ENCODE data around the gene CD19. TPM values are rescaled to one million over a fixed set of nuclear protein-coding genes. Genes with fewer than 3 reads are reported as not detected.
"Not testable (repeated sequence)": the region's sequence is repeated elsewhere in the genome, so short reads cannot be mapped to it uniquely, and the experiment has no call there.

The CD19 gene
- total RNA-seq = not detected in 2 replicates
- long read RNA-seq = 0 reads

DNA sequence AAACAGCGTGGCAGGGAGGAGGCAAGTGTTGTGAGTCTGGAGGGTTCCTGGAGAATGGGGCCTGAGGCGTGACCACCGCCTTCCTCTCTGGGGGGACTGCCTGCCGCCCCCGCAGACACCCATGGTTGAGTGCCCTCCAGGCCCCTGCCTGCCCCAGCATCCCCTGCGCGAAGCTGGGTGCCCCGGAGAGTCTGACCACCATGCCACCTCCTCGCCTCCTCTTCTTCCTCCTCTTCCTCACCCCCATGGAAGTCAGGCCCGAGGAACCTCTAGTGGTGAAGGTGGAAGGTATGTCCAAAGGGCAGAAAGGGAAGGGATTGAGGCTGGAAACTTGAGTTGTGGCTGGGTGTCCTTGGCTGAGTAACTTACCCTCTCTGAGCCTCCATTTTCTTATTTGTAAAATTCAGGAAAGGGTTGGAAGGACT, at the start of gene CD19:
Gene CD19, plus strand, starts transcription at position 171 of the 425 bp plus-strand sequence. Its CDS starts 30 bp downstream, at position 201.
- TF ChIP-seq, protein P1, sequence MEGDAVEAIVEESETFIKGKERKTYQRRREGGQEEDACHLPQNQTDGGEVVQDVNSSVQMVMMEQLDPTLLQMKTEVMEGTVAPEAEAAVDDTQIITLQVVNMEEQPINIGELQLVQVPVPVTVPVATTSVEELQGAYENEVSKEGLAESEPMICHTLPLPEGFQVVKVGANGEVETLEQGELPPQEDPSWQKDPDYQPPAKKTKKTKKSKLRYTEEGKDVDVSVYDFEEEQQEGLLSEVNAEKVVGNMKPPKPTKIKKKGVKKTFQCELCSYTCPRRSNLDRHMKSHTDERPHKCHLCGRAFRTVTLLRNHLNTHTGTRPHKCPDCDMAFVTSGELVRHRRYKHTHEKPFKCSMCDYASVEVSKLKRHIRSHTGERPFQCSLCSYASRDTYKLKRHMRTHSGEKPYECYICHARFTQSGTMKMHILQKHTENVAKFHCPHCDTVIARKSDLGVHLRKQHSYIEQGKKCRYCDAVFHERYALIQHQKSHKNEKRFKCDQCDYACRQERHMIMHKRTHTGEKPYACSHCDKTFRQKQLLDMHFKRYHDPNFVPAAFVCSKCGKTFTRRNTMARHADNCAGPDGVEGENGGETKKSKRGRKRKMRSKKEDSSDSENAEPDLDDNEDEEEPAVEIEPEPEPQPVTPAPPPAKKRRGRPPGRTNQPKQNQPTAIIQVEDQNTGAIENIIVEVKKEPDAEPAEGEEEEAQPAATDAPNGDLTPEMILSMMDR (IDR thresholded peaks at IDR 0.05) = no peak
- no peaks in the 10 kb centered on the region for H3K9me3 Mint-ChIP-seq (ENCODE audit: unreplicated experiment)
- no peaks in the 10 kb centered on the region for H3K36me3 Mint-ChIP-seq (ENCODE audit: unreplicated experiment)
- H3K4me1 Mint-ChIP-seq (ENCODE audit: unreplicated experiment) = no peaks in the 10 kb centered on the region
- H3K27ac Mint-ChIP-seq (ENCODE audit: unreplicated experiment) = no peak within 1 kb of the TSS
- no peak for DNase-seq (ENCODE audit: extremely low spot score, unreplicated experiment)
- H3K27me3 Mint-ChIP-seq (ENCODE audit: unreplicated experiment) = no peaks in the 10 kb centered on the region
- H3K4me3 Mint-ChIP-seq (ENCODE audit: unreplicated experiment) = no peak within 1 kb of the TSS

DNA sequence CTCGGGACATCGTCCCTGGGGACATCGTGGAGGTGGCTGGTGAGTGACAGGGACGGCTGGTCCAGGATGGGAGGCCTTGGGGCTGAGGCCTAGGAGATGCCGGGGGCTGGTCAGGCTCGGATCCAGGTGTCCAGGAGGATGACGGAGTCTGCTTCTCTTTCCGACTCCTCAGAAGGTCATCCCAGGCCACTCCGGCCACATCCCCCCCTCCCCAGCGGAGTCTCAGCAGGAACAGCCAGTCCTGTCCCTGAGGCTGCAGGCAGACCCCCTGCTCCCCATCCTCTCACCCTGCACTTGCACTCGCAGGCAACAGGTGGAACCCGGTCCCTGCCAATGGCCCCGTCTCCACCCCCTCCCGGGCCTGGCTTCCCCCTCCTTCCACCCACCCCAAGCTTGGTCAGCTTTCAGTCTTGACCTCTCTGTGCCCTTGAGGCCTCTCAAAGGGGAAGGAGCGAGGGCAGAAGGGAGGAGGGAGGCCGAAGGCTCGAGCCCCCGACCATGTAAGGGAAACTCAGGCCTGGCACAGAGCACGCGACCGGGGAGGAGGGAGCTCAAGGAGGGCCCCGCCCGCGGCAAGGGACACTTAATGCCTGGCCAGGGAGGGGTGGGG, 49.1 kb upstream of the CD19 start:
- peaks cover 11% of the 10 kb centered on the region for H3K4me1 Mint-ChIP-seq (ENCODE audit: unreplicated experiment)
- no peaks in the 10 kb centered on the region for H3K36me3 Mint-ChIP-seq (ENCODE audit: unreplicated experiment)
- no peak overlapping the region for H3K4me3 Mint-ChIP-seq (ENCODE audit: unreplicated experiment)
- no peak overlapping the region for H3K27ac Mint-ChIP-seq (ENCODE audit: unreplicated experiment)
- H3K9me3 Mint-ChIP-seq (ENCODE audit: unreplicated experiment) = no peaks in the 10 kb centered on the region
- TF ChIP-seq, protein P1 (IDR thresholded peaks at IDR 0.05) = no peak
- H3K27me3 Mint-ChIP-seq (ENCODE audit: unreplicated experiment) = no peaks in the 10 kb centered on the region
- no peak for DNase-seq (ENCODE audit: extremely low spot score, unreplicated experiment)

GRCh38 chr16:28883221-28883996, 48.4 kb upstream of the CD19 start:
- H3K27me3 Mint-ChIP-seq (ENCODE audit: unreplicated experiment) = no peaks in the 10 kb centered on the region
- H3K9me3 Mint-ChIP-seq (ENCODE audit: unreplicated experiment) = no peaks in the 10 kb centered on the region
- no peak overlapping the region for H3K27ac Mint-ChIP-seq (ENCODE audit: unreplicated experiment)
- no peak for DNase-seq (ENCODE audit: extremely low spot score, unreplicated experiment)
- no peaks in the 10 kb centered on the region for H3K36me3 Mint-ChIP-seq (ENCODE audit: unreplicated experiment)
- H3K4me1 Mint-ChIP-seq (ENCODE audit: unreplicated experiment) = peaks cover 11% of the 10 kb centered on the region
- no peak overlapping the region for H3K4me3 Mint-ChIP-seq (ENCODE audit: unreplicated experiment)
- TF ChIP-seq, protein P1 (IDR thresholded peaks at IDR 0.05) = no peak

GRCh38 chr16:28884045-28884444, 47.7 kb upstream of the CD19 start:
- no peak overlapping the region for H3K27ac Mint-ChIP-seq (ENCODE audit: unreplicated experiment)
- H3K4me1 Mint-ChIP-seq (ENCODE audit: unreplicated experiment) = peaks cover 11% of the 10 kb centered on the region
- H3K9me3 Mint-ChIP-seq (ENCODE audit: unreplicated experiment) = no peaks in the 10 kb centered on the region
- TF ChIP-seq, protein P1 (IDR thresholded peaks at IDR 0.05) = no peak
- H3K36me3 Mint-ChIP-seq (ENCODE audit: unreplicated experiment) = no peaks in the 10 kb centered on the region
- no peak for DNase-seq (ENCODE audit: extremely low spot score, unreplicated experiment)
- no peaks in the 10 kb centered on the region for H3K27me3 Mint-ChIP-seq (ENCODE audit: unreplicated experiment)
- no peak overlapping the region for H3K4me3 Mint-ChIP-seq (ENCODE audit: unreplicated experiment)

DNA sequence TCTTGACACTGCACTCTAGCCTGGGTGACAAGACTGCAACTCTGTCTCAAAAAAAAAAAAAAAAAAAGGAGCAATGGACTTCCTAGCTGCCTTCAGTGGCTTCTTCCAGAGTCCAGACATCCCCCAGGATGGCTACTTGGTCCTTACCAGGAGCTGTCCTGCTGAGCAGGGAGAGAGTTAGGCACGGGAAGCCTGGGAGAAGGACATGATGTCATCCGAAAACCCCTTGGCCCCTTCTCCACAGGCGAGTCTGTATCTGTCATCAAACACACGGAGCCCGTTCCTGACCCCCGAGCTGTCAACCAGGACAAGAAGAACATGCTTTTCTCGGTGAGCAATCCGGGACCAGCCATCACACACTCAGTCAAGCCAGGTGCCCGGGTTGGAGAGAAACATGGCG, 44.8 kb upstream of the CD19 start:
- no peaks in the 10 kb centered on the region for H3K36me3 Mint-ChIP-seq (ENCODE audit: unreplicated experiment)
- no peak overlapping the region for H3K27ac Mint-ChIP-seq (ENCODE audit: unreplicated experiment)
- H3K4me1 Mint-ChIP-seq (ENCODE audit: unreplicated experiment) = no peaks in the 10 kb centered on the region
- H3K27me3 Mint-ChIP-seq (ENCODE audit: unreplicated experiment) = no peaks in the 10 kb centered on the region
- H3K4me3 Mint-ChIP-seq (ENCODE audit: unreplicated experiment) = no peak overlapping the region
- H3K9me3 Mint-ChIP-seq (ENCODE audit: unreplicated experiment) = no peaks in the 10 kb centered on the region
- no peak for DNase-seq (ENCODE audit: extremely low spot score, unreplicated experiment)
- TF ChIP-seq, protein P1 (IDR thresholded peaks at IDR 0.05) = no peak

- not testable (repeated sequence) for H3K27me3 Mint-ChIP-seq (ENCODE audit: unreplicated experiment); H3K4me3 Mint-ChIP-seq (ENCODE audit: unreplicated experiment); H3K4me1 Mint-ChIP-seq (ENCODE audit: unreplicated experiment); H3K27ac Mint-ChIP-seq (ENCODE audit: unreplicated experiment); DNase-seq (ENCODE audit: extremely low spot score, unreplicated experiment); H3K36me3 Mint-ChIP-seq (ENCODE audit: unreplicated experiment); H3K9me3 Mint-ChIP-seq (ENCODE audit: unreplicated experiment)
These were observed 41.4 kb upstream of the CD19 start for GRCh38 chr16:28890355-28890754.
